ENCODE measurements around the gene ACAD11. TPM values are rescaled to one million over a fixed set of nuclear protein-coding genes. Genes with fewer than 3 reads are reported as not detected.

Gene ACAD11
- total RNA-seq, 1 experiment from 2014 or later: 20.3 TPM

DNA sequence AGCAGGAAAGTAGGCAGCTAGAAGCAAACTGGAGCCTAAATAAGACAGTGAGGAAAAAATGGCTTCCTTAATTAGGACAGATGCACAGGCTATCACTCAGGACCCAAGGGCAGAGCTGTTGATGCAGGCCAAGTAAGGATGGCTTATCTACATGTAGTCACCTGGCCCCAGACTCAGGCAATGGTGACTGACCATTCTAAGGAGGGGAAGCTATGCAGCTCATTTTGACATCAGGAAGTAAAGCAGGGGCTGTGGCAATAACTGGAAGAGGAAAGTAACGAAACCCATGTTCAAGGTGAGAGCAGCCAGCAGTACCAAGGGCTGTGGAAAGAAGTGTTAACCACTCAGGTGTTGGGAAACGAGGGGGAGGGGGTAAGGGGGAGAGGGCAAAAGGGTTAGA, 16.2 kb downstream of the ACAD11 start:
- no peak for TF ChIP-seq NR1H2 (CRISPR knock-in tag; IDR thresholded peaks at IDR 0.05)
- ChIA-PET CTCF (interaction anchor here (1.5 to 3.3 kb wide), 8 partner anchors 12 to 237 kb away, joined by 4 to 35 read pairs (median 8); partner anchors contain the start of genes ACAD11 and UBA5), POLR2A (no interaction called here)
- Mint-ChIP-seq H3K9me3 (no peaks in the 10 kb centered on the region), H3K4me3 (no peak overlapping the region), H3K27ac (peak overlapping the region; percentile 34; the same call in 1 of the 2 replicates), H3K27me3 (ENCODE audit: low read depth) (no peaks in the 10 kb centered on the region), H3K36me3 (no peaks in the 10 kb centered on the region; the same call in 1 of the 2 replicates), H3K4me1 (no peaks in the 10 kb centered on the region)
- DNase-seq (ENCODE audit: low spot score): no peak
- no peak for ATAC-seq

DNA sequence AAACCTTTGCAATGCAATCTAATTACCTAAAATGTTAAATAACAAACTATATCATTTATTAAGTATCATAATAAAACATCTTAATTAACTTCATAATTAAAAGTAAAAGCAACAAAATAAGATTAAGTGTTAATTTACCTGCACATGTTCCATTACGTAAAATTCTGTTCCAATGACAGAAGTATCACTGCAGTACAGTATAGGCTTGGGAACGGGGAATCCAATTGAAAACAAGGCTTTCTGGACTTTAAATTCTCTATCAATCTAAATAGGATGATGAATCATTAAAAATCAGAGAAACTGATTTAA, 17.1 kb downstream of the ACAD11 start:
- CTCF ChIA-PET: interaction anchor here (0.6 to 3.3 kb wide), 17 partner anchors 11 to 285 kb away, joined by 3 to 35 read pairs (median 4); partner anchors contain the start of genes ACAD11, DNAJC13 and UBA5
- no peaks in the 10 kb centered on the region for H3K27me3 Mint-ChIP-seq (ENCODE audit: low read depth)

More for the DNA sequence above, 17.1 kb downstream of the ACAD11 start:
- TF ChIP-seq MXD4 (CRISPR knock-in tag; IDR thresholded peaks at IDR 0.05; ENCODE audit: borderline replicate concordance): no peak
- no peak for TF ChIP-seq EMX1 (CRISPR knock-in tag; IDR thresholded peaks at IDR 0.05)
- TF ChIP-seq NFATC4 (CRISPR knock-in tag; IDR thresholded peaks at IDR 0.05): no peak
- TF ChIP-seq SMAD4 (CRISPR knock-in tag; IDR thresholded peaks at IDR 0.05): no peak
- no peak for TF ChIP-seq IRF2 (CRISPR knock-in tag; IDR thresholded peaks at IDR 0.05; ENCODE audit: borderline replicate concordance, low read depth)
- TF ChIP-seq, protein P1, sequence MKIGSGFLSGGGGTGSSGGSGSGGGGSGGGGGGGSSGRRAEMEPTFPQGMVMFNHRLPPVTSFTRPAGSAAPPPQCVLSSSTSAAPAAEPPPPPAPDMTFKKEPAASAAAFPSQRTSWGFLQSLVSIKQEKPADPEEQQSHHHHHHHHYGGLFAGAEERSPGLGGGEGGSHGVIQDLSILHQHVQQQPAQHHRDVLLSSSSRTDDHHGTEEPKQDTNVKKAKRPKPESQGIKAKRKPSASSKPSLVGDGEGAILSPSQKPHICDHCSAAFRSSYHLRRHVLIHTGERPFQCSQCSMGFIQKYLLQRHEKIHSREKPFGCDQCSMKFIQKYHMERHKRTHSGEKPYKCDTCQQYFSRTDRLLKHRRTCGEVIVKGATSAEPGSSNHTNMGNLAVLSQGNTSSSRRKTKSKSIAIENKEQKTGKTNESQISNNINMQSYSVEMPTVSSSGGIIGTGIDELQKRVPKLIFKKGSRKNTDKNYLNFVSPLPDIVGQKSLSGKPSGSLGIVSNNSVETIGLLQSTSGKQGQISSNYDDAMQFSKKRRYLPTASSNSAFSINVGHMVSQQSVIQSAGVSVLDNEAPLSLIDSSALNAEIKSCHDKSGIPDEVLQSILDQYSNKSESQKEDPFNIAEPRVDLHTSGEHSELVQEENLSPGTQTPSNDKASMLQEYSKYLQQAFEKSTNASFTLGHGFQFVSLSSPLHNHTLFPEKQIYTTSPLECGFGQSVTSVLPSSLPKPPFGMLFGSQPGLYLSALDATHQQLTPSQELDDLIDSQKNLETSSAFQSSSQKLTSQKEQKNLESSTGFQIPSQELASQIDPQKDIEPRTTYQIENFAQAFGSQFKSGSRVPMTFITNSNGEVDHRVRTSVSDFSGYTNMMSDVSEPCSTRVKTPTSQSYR (CRISPR knock-in tag; IDR thresholded peaks at IDR 0.05): no peak
- TF ChIP-seq, protein P2, sequence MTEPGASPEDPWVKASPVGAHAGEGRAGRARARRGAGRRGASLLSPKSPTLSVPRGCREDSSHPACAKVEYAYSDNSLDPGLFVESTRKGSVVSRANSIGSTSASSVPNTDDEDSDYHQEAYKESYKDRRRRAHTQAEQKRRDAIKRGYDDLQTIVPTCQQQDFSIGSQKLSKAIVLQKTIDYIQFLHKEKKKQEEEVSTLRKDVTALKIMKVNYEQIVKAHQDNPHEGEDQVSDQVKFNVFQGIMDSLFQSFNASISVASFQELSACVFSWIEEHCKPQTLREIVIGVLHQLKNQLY (CRISPR knock-in tag; IDR thresholded peaks at IDR 0.05): no peak
- TF ChIP-seq, protein P3, sequence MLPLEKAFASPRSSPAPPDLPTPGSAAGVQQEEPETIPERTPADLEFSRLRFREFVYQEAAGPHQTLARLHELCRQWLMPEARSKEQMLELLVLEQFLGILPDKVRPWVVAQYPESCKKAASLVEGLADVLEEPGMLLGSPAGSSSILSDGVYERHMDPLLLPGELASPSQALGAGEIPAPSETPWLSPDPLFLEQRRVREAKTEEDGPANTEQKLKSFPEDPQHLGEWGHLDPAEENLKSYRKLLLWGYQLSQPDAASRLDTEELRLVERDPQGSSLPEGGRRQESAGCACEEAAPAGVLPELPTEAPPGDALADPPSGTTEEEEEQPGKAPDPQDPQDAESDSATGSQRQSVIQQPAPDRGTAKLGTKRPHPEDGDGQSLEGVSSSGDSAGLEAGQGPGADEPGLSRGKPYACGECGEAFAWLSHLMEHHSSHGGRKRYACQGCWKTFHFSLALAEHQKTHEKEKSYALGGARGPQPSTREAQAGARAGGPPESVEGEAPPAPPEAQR (CRISPR knock-in tag; IDR thresholded peaks at IDR 0.05): no peak
- TF ChIP-seq, protein P4, sequence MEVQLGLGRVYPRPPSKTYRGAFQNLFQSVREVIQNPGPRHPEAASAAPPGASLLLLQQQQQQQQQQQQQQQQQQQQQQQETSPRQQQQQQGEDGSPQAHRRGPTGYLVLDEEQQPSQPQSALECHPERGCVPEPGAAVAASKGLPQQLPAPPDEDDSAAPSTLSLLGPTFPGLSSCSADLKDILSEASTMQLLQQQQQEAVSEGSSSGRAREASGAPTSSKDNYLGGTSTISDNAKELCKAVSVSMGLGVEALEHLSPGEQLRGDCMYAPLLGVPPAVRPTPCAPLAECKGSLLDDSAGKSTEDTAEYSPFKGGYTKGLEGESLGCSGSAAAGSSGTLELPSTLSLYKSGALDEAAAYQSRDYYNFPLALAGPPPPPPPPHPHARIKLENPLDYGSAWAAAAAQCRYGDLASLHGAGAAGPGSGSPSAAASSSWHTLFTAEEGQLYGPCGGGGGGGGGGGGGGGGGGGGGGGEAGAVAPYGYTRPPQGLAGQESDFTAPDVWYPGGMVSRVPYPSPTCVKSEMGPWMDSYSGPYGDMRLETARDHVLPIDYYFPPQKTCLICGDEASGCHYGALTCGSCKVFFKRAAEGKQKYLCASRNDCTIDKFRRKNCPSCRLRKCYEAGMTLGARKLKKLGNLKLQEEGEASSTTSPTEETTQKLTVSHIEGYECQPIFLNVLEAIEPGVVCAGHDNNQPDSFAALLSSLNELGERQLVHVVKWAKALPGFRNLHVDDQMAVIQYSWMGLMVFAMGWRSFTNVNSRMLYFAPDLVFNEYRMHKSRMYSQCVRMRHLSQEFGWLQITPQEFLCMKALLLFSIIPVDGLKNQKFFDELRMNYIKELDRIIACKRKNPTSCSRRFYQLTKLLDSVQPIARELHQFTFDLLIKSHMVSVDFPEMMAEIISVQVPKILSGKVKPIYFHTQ (CRISPR knock-in tag; IDR thresholded peaks at IDR 0.05): no peak
- TF ChIP-seq, protein P5, sequence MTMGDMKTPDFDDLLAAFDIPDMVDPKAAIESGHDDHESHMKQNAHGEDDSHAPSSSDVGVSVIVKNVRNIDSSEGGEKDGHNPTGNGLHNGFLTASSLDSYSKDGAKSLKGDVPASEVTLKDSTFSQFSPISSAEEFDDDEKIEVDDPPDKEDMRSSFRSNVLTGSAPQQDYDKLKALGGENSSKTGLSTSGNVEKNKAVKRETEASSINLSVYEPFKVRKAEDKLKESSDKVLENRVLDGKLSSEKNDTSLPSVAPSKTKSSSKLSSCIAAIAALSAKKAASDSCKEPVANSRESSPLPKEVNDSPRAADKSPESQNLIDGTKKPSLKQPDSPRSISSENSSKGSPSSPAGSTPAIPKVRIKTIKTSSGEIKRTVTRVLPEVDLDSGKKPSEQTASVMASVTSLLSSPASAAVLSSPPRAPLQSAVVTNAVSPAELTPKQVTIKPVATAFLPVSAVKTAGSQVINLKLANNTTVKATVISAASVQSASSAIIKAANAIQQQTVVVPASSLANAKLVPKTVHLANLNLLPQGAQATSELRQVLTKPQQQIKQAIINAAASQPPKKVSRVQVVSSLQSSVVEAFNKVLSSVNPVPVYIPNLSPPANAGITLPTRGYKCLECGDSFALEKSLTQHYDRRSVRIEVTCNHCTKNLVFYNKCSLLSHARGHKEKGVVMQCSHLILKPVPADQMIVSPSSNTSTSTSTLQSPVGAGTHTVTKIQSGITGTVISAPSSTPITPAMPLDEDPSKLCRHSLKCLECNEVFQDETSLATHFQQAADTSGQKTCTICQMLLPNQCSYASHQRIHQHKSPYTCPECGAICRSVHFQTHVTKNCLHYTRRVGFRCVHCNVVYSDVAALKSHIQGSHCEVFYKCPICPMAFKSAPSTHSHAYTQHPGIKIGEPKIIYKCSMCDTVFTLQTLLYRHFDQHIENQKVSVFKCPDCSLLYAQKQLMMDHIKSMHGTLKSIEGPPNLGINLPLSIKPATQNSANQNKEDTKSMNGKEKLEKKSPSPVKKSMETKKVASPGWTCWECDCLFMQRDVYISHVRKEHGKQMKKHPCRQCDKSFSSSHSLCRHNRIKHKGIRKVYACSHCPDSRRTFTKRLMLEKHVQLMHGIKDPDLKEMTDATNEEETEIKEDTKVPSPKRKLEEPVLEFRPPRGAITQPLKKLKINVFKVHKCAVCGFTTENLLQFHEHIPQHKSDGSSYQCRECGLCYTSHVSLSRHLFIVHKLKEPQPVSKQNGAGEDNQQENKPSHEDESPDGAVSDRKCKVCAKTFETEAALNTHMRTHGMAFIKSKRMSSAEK (CRISPR knock-in tag; IDR thresholded peaks at IDR 0.05; ENCODE audit: borderline replicate concordance): no peak
- TF ChIP-seq, protein P6, sequence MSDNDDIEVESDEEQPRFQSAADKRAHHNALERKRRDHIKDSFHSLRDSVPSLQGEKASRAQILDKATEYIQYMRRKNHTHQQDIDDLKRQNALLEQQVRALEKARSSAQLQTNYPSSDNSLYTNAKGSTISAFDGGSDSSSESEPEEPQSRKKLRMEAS (CRISPR knock-in tag; IDR thresholded peaks at IDR 0.05): no peak
- TF ChIP-seq, protein P7, sequence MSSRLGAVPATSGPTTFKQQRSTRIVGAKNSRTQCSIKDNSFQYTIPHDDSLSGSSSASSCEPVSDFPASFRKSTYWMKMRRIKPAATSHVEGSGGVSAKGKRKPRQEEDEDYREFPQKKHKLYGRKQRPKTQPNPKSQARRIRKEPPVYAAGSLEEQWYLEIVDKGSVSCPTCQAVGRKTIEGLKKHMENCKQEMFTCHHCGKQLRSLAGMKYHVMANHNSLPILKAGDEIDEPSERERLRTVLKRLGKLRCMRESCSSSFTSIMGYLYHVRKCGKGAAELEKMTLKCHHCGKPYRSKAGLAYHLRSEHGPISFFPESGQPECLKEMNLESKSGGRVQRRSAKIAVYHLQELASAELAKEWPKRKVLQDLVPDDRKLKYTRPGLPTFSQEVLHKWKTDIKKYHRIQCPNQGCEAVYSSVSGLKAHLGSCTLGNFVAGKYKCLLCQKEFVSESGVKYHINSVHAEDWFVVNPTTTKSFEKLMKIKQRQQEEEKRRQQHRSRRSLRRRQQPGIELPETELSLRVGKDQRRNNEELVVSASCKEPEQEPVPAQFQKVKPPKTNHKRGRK (CRISPR knock-in tag; IDR thresholded peaks at IDR 0.05; ENCODE audit: borderline replicate concordance): no peak
- TF ChIP-seq GABPB1 (CRISPR knock-in tag; IDR thresholded peaks at IDR 0.05): no peak
- TF ChIP-seq ZNF263 (CRISPR knock-in tag; IDR thresholded peaks at IDR 0.05; ENCODE audit: low read depth): no peak
- POLR2A ChIA-PET: no interaction called here
- no peaks in the 10 kb centered on the region for H3K4me1 Mint-ChIP-seq
- DNase-seq (ENCODE audit: low spot score): no peak
- no peaks in the 10 kb centered on the region for H3K9me3 Mint-ChIP-seq
- H3K36me3 Mint-ChIP-seq: no peaks in the 10 kb centered on the region; the same call in 1 of the 2 replicates
- no peak overlapping the region for H3K4me3 Mint-ChIP-seq
- no peak overlapping the region for H3K27ac Mint-ChIP-seq
- no peak for ATAC-seq

Data from WTC11 (cell line).